ENCODE results near the gene PLCL1.
"Not testable (repeated sequence)": the region's sequence is repeated elsewhere in the genome, so short reads cannot be mapped to it uniquely, and the experiment has no call there.

Gene PLCL1

DNA sequence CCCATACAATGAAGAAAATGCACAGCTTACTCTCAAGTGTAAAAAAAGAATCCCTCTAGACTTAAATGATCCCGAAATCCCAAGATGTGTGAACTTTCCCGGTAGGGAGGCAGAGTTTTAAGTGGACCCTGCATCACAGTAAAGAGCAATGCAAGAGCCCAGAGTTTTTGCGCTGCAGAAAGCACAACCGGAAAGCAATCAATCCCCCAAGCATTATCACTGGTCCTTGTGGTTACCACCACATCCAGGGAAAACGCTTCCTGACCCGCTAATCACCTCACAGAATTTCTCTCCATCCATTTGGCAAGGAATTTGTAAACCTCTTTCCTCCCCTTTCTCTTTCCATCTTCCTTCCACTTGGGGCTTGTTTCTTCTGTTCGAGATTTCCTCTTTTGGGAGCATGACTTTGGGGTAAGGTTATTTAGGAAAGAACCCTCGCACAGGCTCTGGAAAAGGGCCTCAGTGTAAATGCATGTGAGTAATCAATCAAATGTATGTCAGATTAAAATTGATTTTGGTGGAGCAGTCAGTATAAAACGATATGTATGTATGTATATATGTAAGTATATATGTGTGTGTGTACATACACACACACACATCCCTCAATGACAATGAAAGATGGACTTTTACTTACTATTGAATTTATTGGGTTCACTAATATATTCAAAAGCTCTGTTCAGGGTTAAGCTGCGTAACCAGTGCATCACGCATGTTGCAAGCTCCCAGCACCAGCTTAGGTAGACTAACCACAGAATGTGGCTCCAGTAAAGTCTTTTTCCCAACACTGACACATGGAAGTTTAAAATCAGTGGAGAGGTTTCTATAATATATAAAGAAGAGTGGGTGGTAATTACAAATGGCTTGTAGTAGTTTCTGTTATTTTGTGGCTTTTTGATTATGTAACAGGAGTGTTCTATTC, 1.6 kb downstream of the PLCL1 start:
- in situ Hi-C loops (cut with MboI; ENCODE audit: low sequenced_read_pairs), result loop anchor here (25.0 kb wide), 1 partner anchor 331 kb away; no protein-coding TSS in a partner anchor

DNA sequence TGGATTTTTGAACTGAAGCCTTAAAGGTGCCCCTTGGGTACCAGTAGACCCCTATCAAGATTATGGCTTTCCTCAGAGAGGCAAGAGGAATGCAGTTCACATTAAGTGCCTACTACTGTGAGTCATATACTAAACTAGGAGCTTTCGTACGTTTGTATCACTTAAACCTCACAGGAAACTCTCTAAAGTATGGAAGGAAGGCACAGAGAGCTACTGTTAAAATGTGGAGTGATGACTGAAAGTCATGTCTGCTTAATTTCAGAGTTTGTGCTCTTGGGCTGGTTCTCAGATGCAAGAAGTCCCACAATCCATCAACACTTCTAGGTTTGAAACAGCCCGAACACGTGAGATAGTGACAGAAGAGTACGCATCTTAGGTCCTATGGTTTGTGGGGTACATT, 4.7 kb downstream of the PLCL1 start:
- in situ Hi-C loops (cut with MboI; ENCODE audit: low sequenced_read_pairs), result loop anchor here (25.0 kb wide), 1 partner anchor 328 kb away; no protein-coding TSS in a partner anchor

DNA sequence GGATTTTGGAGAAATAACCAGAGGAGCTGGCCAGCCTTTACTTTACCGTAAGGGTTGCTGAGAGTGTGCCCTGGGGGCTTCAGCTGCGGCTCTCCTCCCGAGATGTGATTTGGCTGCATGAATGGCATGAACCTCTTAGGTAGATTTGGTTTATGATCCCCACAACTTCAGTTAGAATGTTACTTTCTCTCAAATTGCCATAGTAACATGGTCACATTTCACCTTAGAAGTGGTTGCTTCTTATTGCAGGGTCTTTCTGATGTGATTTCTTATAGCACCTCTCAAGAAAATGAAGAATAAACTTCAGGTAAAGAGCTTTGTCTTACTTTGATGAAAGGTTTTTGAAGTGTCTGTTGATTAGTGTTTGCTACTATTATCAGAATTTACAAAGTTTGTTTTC, 5.6 kb downstream of the PLCL1 start:
- in situ Hi-C loops (cut with MboI; ENCODE audit: low sequenced_read_pairs), result loop anchor here (25.0 kb wide), 1 partner anchor 327 kb away; no protein-coding TSS in a partner anchor

DNA sequence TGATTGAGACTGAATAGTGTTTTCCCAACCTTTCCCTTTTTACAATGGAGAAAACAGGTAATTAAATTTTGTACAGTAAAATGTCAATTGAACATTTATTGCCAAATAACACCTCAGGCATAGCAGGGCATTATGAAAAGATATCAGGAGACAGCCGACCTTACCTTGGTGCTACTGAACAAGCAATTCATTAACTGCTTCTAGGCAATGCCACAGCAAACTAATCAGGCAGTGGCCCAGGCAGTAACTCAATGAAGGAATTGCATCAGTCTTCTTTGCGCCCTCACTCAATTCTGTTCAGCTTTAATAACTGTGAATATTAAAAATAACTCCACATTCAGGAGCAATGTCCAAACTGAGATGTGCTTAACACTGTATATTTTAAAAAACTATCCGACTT, 6.1 kb downstream of the PLCL1 start:
- in situ Hi-C loops (cut with MboI; ENCODE audit: low sequenced_read_pairs), result loop anchor here (25.0 kb wide), 1 partner anchor 327 kb away; no protein-coding TSS in a partner anchor

DNA sequence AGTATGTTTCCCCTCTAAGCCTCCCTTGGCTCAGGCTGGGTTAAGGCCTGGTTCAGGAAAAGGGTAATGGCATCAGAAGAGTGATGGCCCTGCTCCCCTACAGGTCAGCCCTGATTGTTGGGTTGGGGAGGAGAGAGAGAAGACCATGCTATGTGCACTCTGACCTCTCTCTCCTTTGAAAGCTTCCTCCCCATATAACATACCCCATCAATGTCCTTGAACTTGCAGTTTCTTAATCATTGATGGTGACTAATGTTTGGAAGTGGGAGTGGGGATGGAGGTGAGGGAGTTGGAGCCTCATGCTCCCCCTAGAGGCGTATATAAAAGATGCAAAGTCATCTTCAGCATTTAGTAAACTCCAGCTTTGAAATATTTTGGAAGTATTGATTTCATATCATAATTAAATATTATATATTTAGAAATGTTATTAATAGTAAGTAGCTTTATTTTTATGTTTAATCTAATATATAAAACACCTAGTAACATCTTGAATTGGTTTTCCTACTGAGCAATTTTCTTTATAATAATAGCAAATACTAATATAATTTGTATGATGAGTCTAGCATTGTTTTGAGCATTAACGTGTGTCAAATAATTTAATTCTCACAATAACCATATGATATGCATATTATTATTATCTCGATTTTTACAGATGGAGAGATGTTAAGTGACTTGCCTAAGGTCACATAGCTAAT, 8.8 kb downstream of the PLCL1 start:
- in situ Hi-C loops (cut with MboI; ENCODE audit: low sequenced_read_pairs), result loop anchor here (25.0 kb wide), 1 partner anchor 324 kb away; no protein-coding TSS in a partner anchor

DNA sequence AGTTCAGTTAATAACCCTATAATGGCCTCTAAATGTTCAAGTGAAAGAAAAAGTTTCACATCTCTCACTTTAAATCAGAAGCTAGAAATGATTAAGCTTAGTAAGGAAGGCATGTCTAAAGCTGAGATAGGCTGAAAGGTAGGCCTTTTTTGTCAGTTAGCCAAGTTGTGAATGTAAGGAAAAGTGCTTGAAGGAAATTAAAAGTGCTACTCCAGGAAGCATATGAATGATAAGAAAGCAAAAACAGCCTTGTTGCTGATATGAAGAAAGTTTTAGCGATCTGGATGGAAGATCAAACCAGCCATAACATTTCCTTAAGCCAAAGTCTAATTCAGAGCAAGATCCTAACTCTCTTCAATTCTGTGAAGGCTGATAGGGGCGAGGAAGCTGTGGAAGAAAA, 10.1 kb downstream of the PLCL1 start:
- in situ Hi-C loops (cut with MboI; ENCODE audit: low sequenced_read_pairs), result loop anchor here (25.0 kb wide), 1 partner anchor 323 kb away; no protein-coding TSS in a partner anchor

DNA sequence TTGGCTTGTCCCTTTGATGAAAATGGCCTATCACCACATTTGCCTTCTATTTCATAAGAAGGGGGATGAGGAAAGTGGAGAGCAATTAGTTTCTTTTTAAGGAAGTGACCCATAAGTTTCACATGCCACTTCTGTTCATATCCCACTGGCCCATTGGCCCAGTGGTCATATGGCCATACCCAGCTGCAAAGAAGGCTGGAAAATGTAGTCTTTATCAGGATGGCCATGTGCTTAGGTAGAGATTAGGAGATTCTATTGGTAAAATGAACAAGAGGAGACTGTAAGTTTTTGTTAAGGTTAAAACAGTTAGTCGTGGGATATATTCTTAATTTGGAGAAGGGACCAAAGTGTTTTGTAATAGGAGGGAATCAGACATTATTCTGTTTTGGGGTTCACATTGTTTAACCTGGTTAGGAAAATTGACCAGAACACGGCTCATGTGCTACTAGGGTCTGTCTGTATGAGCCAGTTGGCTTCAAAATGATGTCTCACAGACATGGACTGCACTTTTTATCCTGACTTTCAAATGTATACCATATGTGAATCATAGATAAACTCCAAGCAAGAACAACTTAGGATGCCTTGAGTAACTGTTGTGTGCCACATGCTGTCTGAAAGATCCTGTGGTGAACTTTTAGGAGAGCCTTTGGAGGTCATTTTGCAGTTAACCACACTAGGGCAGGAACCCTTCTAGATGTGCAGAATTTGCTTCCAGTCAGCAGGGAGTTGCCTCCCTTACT, 17.3 kb downstream of the PLCL1 start:
- in situ Hi-C loops (cut with MboI; ENCODE audit: low sequenced_read_pairs), result loop anchor here (25.0 kb wide), 1 partner anchor 316 kb away; no protein-coding TSS in a partner anchor

DNA sequence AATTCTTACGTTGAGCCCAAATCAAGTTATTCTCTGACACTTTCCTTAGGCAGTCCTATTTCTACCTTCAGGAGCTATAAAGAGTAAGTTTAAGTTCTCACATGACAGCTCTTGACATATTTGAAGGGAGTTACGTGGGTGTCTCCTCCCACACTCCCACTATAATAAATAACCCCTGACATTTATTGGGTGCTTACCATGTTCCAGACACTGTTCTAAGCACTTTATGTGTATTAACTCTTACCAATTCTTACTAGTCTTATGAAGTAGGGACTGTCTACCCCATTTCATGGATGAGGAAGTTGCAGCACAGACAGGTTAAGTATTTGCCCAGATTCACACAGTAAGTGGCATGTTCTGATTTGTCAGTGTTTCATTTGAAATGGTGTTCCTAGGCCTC, 17.9 kb downstream of the PLCL1 start:
- in situ Hi-C loops (cut with MboI; ENCODE audit: low sequenced_read_pairs), result loop anchor here (25.0 kb wide), 1 partner anchor 315 kb away; no protein-coding TSS in a partner anchor

DNA sequence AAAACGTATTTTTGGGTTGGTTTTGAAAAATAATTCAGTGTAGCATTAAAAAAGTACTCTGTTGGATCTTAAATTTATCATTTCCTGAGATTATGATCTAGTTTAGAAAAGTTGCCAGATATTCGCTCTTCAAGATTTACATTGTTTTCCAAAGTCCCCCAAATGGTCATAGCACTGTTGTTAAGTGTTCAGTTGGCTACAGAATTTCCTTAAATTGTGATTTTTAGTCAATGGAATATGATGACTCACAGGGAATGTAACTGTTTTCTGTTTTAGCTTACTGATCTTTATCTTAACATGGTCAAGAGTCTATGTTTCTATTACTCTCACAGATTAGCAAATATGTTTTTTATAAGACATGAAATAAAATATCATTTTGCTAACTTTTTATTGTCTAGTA, 23.2 kb downstream of the PLCL1 start:
- in situ Hi-C loops (cut with MboI; ENCODE audit: low sequenced_read_pairs), result no loop called here

DNA sequence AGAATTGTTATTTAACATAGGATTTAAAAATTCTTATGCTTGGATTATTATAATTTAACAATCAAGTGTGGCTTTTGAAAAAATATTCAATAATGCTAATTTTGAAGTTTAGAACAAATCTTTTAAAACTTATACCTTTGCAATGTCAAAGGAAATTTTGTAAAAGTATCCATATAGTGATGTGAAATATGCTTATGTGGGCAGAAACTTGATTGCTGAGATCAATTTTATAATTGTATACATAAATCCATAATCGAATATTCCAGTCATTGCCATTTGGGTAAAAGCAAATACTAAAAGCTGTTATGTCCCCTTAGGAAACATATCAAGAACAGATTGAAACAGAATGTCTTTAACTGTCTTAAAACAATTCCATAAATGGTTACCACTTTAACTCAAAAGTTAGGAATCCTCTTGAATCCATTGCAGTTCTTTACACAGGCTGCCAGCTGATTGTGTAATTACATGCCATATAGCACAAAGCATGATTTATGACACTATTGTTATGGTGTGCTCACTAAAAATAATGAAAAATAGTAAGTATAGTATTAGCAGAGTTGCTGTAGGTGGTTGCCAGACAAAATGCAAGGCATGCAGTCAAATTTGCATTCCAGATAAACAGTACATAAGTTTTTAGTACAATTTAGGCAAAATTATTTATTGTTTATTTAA, 24.2 kb downstream of the PLCL1 start:
- in situ Hi-C loops (cut with MboI; ENCODE audit: low sequenced_read_pairs), result no loop called here

DNA sequence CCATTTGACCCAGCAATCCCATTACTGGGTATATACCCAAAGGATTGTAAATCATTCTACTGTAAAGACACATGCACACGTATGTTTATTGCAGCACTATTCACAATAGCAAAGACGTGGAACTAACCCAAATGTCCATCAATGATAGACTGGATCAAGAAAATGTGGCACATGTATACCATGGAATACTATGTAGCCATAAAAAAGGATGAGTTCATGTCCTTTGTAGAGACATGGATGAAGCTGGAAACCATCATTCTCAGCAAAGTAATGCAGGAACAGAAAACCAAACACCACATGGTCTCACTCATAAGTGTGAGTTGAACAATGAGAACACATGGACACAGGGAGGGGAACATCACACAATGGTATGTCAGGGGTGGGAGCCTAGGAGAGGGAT, 30.4 kb downstream of the PLCL1 start:
- in situ Hi-C loops (cut with MboI; ENCODE audit: low sequenced_read_pairs), result not testable (repeated sequence)

DNA sequence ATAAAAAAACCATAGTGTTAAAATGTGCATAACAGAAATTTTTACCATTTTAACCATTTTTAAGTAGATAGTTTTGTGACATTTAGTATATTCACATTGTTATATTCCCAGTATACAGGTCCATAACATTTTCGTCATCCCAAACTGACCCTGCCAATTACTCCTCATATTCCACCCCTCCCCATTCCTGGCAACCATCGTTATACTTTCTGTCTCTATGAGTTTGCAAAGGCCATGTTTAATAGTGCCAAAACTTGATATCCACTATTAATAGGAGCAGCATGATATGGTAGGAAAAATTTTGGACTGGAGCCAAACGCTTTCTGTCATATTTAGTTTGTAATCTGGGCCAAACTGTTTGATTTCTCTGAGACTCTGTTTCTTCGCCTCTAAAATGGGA, 30.9 kb downstream of the PLCL1 start:
- in situ Hi-C loops (cut with MboI; ENCODE audit: low sequenced_read_pairs), result no loop called here

DNA sequence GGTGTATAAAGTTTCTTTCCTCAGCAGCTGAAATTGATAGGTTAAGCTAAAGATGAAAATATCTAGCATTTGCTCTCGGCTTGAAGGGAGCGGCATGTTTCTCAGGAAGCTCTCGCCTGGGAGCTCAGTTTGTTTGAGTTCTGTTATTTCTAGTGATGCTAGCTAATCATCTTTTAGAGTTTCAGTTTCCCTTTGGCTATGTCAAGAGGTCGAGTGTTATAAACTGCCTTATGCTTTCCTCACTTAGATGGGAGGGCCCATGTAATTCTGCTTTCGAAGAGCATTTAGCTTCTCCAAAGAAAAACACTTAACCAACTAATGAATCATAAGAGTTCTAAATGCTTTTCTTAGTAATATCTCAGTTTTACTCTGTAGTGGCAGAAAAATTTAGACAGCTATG, 33.6 kb downstream of the PLCL1 start:
- in situ Hi-C loops (cut with MboI; ENCODE audit: low sequenced_read_pairs), result no loop called here

DNA sequence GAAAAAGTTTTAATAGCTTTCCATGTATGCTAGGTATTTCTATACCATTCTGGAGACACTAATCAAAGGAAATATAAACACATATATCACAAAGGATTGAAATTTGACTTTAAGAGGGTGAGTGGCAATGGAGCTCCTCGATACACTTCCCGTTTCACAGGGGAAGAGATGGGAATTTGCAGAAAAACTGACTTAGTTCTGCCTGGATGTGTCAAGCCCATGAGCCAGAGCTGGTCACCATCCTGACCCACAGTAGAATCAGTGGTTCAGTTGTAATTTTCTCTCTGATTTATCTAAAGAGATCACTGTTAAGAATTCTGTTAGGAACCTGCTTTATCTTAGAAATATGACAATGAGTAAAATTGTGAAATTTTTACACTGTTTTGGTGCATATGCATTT, 34.2 kb downstream of the PLCL1 start:
- in situ Hi-C loops (cut with MboI; ENCODE audit: low sequenced_read_pairs), result no loop called here

DNA sequence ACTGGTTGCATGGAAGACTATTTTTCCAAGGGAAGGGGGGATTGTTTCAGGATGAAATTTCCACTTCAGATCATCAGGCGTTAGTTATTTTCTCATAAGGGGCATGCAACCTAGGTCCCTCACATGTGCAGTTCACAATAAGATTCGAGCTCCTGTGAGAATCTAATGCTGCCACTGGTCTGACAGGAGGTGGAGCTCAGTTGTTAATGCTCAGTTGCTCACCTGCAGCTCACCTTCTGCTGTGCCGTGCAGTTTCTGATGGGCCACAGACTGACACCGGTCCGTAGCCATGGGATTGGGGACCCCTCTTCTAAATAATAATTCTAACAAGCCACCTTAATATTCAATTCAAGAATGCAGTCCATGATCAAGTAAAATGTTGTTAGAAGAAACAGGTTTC, 34.9 kb downstream of the PLCL1 start:
- in situ Hi-C loops (cut with MboI; ENCODE audit: low sequenced_read_pairs), result no loop called here

DNA sequence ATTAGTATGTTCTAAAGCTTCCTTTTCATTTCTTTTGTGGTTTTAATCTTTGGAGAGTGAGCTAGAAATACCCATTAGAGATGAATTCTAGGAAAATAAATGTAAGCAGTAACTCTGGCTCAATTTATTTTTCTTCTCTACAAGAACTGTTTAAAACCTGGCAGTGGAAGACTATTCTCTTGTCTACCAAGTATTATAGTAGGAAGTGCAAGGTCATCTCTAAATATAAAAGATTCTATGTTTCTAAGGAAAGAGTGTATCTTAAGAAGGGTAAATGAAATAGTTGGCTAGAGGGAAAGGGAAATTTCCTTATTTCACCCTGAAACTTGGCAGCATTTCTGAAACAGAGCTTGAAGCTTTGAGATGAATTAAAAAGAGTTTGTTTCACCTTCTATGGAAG, 35.5 kb downstream of the PLCL1 start:
- in situ Hi-C loops (cut with MboI; ENCODE audit: low sequenced_read_pairs), result no loop called here

DNA sequence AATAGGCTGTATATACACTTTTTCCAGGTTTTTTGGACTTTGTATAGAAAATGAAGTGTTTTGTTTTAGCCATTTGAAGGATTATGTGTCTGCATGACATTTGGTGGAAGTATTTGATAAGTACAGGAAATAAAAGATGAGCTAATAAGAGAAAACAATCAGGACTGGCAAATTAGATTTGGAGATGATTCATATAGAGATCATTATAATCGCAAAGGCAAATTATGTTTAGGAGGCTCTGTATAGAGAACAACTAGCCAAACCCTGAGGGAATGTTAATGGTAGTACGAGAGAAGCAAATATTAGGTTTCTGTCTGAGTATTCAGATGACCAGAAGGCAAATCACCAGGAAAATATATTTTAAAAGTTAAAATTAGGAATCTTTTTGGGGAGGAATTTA, 41.7 kb downstream of the PLCL1 start:
- in situ Hi-C loops (cut with MboI; ENCODE audit: low sequenced_read_pairs), result no loop called here

DNA sequence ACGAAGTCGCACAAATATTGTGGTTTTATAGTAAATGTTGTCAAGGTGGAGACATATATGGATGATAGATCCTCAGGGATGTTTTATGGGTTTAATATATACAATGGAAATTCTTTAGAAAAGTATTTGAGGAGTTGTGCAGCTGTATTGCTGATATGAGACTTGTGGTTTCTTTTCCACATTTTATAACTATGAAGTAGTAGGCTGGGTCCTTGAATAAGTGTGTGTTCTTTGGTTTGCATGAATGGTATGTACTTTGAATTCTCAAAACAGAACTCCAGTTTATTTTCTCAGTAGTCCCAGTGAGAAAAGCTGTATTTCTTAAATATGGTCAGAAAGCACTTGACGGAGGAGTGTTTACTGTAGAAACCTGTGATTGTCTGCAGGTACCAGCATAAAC, 42.4 kb downstream of the PLCL1 start:
- in situ Hi-C loops (cut with MboI; ENCODE audit: low sequenced_read_pairs), result no loop called here

DNA sequence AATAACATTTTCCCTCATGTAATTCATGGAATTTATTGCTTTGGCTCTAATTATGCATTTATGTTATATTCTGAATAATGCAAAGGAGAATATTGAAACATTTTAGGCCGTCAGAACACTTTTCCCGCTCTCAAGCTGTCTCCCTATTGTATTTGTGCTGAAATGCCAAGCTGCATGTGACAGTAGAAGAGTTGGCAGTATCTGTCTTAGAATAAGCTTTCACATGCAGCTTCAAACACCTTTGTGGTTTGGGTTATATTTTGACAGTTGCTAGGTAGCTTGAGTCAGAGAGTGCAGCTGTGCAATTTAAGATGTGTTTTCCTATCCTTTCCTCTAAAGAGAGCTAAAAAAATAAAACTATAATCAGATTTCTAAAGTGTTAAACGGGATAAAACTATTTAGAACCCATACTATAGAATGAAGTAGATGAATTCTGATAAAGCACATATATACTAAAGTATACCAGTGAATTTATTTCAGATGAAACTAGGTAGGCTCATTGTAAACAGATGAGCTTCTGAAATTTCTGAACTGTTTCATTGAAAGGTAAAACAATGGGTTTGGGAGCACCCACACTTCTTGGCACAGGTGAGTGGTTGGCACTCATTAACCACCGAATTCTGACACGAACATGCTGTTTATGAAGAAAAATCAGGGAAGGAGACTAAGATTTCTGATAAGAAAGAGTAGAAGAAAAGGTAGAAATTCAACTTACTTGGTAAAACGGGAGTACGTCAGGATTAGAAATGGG, 43.4 kb downstream of the PLCL1 start:
- in situ Hi-C loops (cut with MboI; ENCODE audit: low sequenced_read_pairs), result no loop called here

DNA sequence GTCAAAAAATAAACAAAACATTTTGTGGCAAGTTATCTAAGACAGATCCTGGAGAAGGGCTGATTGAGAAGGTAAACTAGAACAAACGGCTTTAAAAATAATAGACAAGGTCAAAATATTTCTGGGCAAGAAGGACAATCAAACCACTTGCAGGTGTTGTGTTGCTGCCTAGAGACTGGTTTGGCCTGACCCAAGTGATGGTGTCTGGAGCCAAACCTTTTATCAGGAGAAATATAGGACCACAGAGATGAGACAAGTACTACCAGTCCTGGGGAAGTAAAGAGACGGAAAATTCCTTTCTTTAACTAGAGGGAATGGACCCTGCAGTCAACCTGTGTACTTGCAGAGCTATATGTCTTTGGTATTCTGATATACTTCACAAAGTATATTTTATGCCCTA, 44.2 kb downstream of the PLCL1 start:
- in situ Hi-C loops (cut with MboI; ENCODE audit: low sequenced_read_pairs), result no loop called here
